Naive thymus-derived CD4-positive, alpha-beta T cell (primary cell): ENCODE data around the gene ADRA2B. TPM values are rescaled to one million over a fixed set of nuclear protein-coding genes. Genes with fewer than 3 reads are reported as not detected.

Experiments used
- ATAC-seq: fragments of 150-1000 bp; cut with Tn5 transposase; 2 replicates; pipeline ENCODE4 v1.10.0; 2021; ENCODE audit warnings: mild to moderate bottlenecking, moderate library complexity
- CTCF ChIA-PET: fragments of 350-600 bp; sonication (Branson Sonifier 250); formaldehyde crosslinking; loops from one replicate; lab custom pipeline; 2021; ENCODE audit warnings: antibody characterized with exemption; lab: Charles Lee
- POLR2A ChIA-PET: fragments of 350-600 bp; sonication (Branson Sonifier 250); formaldehyde crosslinking; loops from one replicate; lab custom pipeline; 2021; ENCODE audit warnings: antibody characterized with exemption, inconsistent platforms; lab: Charles Lee
- DNase-seq, 9 donors: peaks; one replicate each; pipeline versions ENCODE4 v3.0.0 to v3.0.0-alpha.2; 2020 to 2022; ENCODE audit warnings: mixed read lengths in 1 of 9
- H3K27ac ChIP-seq: one replicate; pipeline ENCODE4 v1.7.0; 2013; ENCODE audit warnings: mild to moderate bottlenecking, low read depth, low read length, moderate library complexity
- H3K27me3 ChIP-seq, 2 donors: one replicate each; pipeline ENCODE4 v1.7.0; 2013; ENCODE audit warnings: low read length in 2 of 2, mild to moderate bottlenecking in 2 of 2, moderate library complexity in 2 of 2; ENCODE audit not compliant: control insufficient read depth in 2 of 2, insufficient read depth in 2 of 2
- H3K36me3 ChIP-seq, 3 experiments: 1 replicate in 2 of 3; 2 replicates in 1 of 3; pipeline ENCODE4 v1.7.0; 2013; ENCODE audit warnings: low read length in 3 of 3, mild to moderate bottlenecking in 3 of 3, moderate library complexity in 1 of 3; ENCODE audit not compliant: insufficient read depth in 3 of 3, control insufficient read depth in 2 of 3
- H3K4me1 ChIP-seq, 2 donors: one replicate each; pipeline ENCODE4 v1.7.0; 2013; ENCODE audit warnings: low read length in 2 of 2, mild to moderate bottlenecking in 2 of 2, moderate library complexity in 1 of 2; ENCODE audit not compliant: control insufficient read depth in 2 of 2, insufficient read depth in 2 of 2
- H3K4me3 ChIP-seq: 2 replicates; pipeline ENCODE4 v1.7.0; 2013; ENCODE audit warnings: mild to moderate bottlenecking, low read length
- H3K9me3 ChIP-seq, 3 experiments: 1 replicate in 2 of 3; 2 replicates in 1 of 3; pipeline ENCODE4 v1.7.0; 2013; ENCODE audit warnings: low read length in 3 of 3; ENCODE audit not compliant: control insufficient read depth in 2 of 3
- H3K27ac Mint-ChIP-seq, 9 donors: one replicate each; pipeline ENCODE4 v1.8.0; 2020 to 2022; ENCODE audit warnings: mixed read lengths in 9 of 9, mild to moderate bottlenecking in 8 of 9, moderate library complexity in 5 of 9, inconsistent platforms in 2 of 9
- H3K27me3 Mint-ChIP-seq, 5 donors: one replicate each; pipeline ENCODE4 v1.8.0; 2021 to 2022; ENCODE audit warnings: mixed read lengths in 5 of 5, mild to moderate bottlenecking in 1 of 5
- H3K36me3 Mint-ChIP-seq, 5 donors: one replicate each; pipeline ENCODE4 v1.8.0; 2020 to 2022; ENCODE audit warnings: mixed read lengths in 5 of 5, mild to moderate bottlenecking in 3 of 5, inconsistent platforms in 1 of 5
- H3K4me1 Mint-ChIP-seq, 7 donors: one replicate each; pipeline ENCODE4 v1.8.0; 2020 to 2022; ENCODE audit warnings: mixed read lengths in 7 of 7, mild to moderate bottlenecking in 3 of 7, inconsistent platforms in 1 of 7
- H3K4me3 Mint-ChIP-seq, 10 donors: one replicate each; pipeline ENCODE4 v1.8.0; 2020 to 2022; ENCODE audit warnings: mild to moderate bottlenecking in 10 of 10, mixed read lengths in 10 of 10, moderate library complexity in 6 of 10, inconsistent platforms in 2 of 10
- H3K9me3 Mint-ChIP-seq, 11 donors: one replicate each; pipeline ENCODE4 v1.8.0; 2020 to 2022; ENCODE audit warnings: mixed read lengths in 11 of 11, mild to moderate bottlenecking in 4 of 11, inconsistent platforms in 1 of 11, moderate library complexity in 1 of 11
- intact Hi-C, 2 donors: fragments of 100-400 bp; cut with micrococcal nuclease; formaldehyde crosslinking; loops; one replicate each; pipeline ENCODE4 v1.15.1; 2023
- polyA plus RNA-seq, 2 donors: library from polyadenylated mRNA; unstranded; fragments of 300-500 nt; fragmentation: Illumina TruSeq; gene quantifications; one replicate each; pipeline ENCODE4 v1.2.3, GENCODE V29; 2021
- total RNA-seq, 6 experiments: library from RNA in 5 of 6; stranded (reverse) in 5 of 6; gene quantifications; 1 replicate in 5 of 6; 2 replicates in 1 of 6; pipeline ENCODE4 v1.2.3 and lab custom pipeline; 2021 to 2026

The ADRA2B gene
- total and polyA plus RNA-seq, 7 experiments from 2014 or later, result 0.15 to 0.93 (median 0.76) TPM; not detected in 4

DNA sequence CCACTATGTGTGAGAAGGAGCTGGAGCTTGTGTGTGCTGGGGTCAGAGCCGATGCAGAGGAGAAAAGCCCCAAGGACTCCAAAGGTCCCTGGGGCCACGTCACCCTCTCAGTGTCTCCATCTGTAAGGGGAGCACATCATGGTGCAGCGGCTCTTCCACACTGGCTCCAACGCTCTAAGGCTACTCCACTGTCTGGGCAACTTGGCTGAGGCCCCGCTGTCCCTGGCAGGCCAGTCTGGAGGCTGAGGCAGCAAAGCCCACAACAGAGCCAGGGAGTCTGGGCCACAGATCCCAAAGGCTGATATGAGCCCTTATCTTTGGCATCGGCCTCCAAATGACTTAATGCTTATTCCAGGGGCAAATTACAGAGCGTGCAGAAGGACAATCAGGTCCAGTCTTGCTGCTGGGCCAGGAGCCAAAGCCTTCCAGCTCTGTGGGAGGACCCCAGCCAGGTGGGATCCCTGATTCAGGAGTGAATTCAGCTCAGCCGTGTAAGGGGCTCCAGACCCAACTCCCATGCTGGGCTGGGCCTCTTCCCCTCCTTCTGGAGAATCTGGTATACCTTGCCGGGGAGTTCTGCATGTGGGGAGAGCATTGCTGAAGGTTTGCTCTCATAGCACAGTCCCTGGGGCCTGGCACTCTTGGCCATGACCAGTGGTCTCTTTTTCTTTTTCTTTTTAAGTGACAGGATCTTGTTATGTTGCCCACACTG lies 30.7 kb upstream of the ADRA2B start:
- ChIA-PET POLR2A (interaction anchor here (0.7 to 11.9 kb wide), 12 partner anchors 8 to 448 kb away, joined by 3 to 106 read pairs (median 6); partner anchors contain the start of genes ASTL and STARD7), CTCF (interaction anchor here (0.6 to 15.4 kb wide), 7 partner anchors 8 to 363 kb away, joined by 3 to 401 read pairs (median 4); partner anchors contain the start of gene ASTL)
- no peak for ATAC-seq
- Mint-ChIP-seq H3K9me3 (peaks cover 0 to 10% (median 0%) of the 10 kb centered on the region in 11 donors), H3K36me3 (peaks cover 0 to 11% (median 0%) of the 10 kb centered on the region in 5 donors), H3K4me1 (peaks cover 42 to 82% (median 71%) of the 10 kb centered on the region in 7 donors), H3K27me3 (no peaks in the 10 kb centered on the region), H3K27ac (peak overlapping the region; percentile 96 to 100 (median 99)), H3K4me3 (peak overlapping the region; percentile 85 to 98 (median 90))
- no peak for DNase-seq
- H3K27me3 ChIP-seq, result no peaks in the 10 kb centered on the region
- peak overlapping the region; percentile 99 for H3K27ac ChIP-seq
- H3K36me3 ChIP-seq, result peaks cover 0 to 14% (median 0%) of the 10 kb centered on the region in 3 experiments
- intact Hi-C loops, result loop anchor here (1.0 to 5.0 kb wide), 6 partner anchors 119 to 815 kb away; partner anchors contain the start of genes CIAO1 (in 2 of the 2), CNNM3 (in 1 of the 2), CNNM4 (in 1 of the 2) and KANSL3 (in 1 of the 2)
- peaks cover 57 to 66% of the 10 kb centered on the region in 2 donors for H3K4me1 ChIP-seq
- peak overlapping the region; percentile 69 for H3K4me3 ChIP-seq
- H3K9me3 ChIP-seq, result no peaks in the 10 kb centered on the region

DNA sequence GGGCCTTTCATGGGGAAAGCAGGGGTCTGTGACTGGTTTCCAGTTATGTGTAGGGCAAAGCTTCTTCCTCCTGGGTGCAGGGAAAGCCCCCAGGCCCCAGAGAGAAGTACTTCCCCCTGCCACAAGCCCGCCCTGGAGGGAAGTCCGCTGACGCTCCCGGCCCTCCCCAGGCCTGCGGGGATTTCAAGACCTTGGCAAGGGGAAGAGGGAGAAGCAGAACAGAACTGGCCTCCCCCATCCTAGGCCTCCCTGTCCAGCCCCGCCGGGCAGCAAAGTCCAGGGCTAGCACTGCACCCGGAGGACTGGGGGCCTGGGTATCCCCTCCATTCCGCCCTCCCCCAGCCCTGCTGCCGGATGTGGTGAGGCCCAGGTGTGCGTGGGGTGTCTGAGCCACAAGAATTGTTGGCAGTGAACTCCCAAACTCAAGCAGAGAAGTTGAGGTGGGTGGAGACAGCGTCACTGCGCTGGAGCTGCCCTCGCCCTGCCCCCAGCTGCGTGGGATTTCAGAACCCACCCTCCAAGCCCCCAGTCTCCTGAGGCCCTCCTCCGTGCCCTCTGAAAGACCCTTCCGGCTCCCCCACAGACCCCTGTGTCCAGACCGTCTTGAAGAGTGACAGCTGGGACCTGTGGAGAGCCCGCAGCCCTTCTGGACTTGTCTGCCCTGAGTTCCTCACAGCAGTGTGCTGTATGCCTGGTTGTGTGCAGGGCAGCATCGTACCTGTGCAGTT lies 29.9 kb upstream of the ADRA2B start:
- ATAC-seq, result peak; percentile 54
- ChIA-PET POLR2A (interaction anchor here (0.6 to 11.9 kb wide), 15 partner anchors 8 to 1123 kb away, joined by 3 to 106 read pairs (median 4); partner anchors contain the start of genes ASTL and STARD7), CTCF (interaction anchor here (0.6 to 15.4 kb wide), 6 partner anchors 8 to 364 kb away, joined by 4 to 401 read pairs (median 6); partner anchors contain the start of gene ASTL)
- Mint-ChIP-seq H3K4me3 (peak overlapping the region; percentile 85 to 98 (median 90)), H3K4me1 (peaks cover 38 to 79% (median 66%) of the 10 kb centered on the region in 7 donors), H3K9me3 (peaks cover 0 to 10% (median 0%) of the 10 kb centered on the region in 11 donors), H3K27ac (peak overlapping the region; percentile 96 to 100 (median 99)), H3K36me3 (peaks cover 0 to 11% (median 0%) of the 10 kb centered on the region in 5 donors), H3K27me3 (no peaks in the 10 kb centered on the region)
- Histone ChIP-seq H3K27me3 (no peaks in the 10 kb centered on the region), H3K4me3 (peak overlapping the region; percentile 69), H3K27ac (peak overlapping the region; percentile 99), H3K36me3 (peaks cover 0 to 14% (median 0%) of the 10 kb centered on the region in 3 experiments), H3K4me1 (peaks cover 57 to 61% of the 10 kb centered on the region in 2 donors), H3K9me3 (no peaks in the 10 kb centered on the region)
- DNase-seq, result peak; percentile 76 to 99 (median 97)
- intact Hi-C loops, result loop anchor here (1.0 to 5.0 kb wide), 6 partner anchors 120 to 816 kb away; partner anchors contain the start of genes CIAO1 (in 2 of the 2), CNNM3 (in 1 of the 2), CNNM4 (in 1 of the 2) and KANSL3 (in 1 of the 2)

DNA sequence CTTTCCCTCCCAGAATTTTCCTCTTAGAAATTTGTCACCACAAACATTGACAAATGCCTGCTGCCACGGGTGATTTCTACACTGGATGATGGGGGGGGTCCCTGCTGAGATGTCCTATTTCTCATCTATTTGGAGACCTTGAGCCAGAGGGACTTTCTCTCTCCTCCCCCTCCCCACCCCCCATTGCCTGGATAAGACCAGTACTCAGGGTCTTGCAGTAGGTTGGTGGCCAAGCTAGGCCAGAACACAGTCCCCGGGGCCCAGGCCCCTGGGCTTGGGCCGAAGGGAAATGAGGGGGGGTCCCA lies 29.4 kb upstream of the ADRA2B start:
- H3K27me3 Mint-ChIP-seq, result no peaks in the 10 kb centered on the region
- Histone ChIP-seq H3K4me1 (peaks cover 52 to 56% of the 10 kb centered on the region in 2 donors), H3K27me3 (no peaks in the 10 kb centered on the region), H3K9me3 (no peaks in the 10 kb centered on the region), H3K36me3 (peaks cover 0 to 14% (median 0%) of the 10 kb centered on the region in 3 experiments), H3K27ac (peak overlapping the region; percentile 99), H3K4me3 (peak overlapping the region; percentile 69)
- peaks cover 0 to 11% (median 0%) of the 10 kb centered on the region in 5 donors for H3K36me3 Mint-ChIP-seq
- H3K27ac Mint-ChIP-seq, result peak overlapping the region; percentile 96 to 100 (median 99)
- intact Hi-C loops, result loop anchor here (1.0 to 5.0 kb wide), 10 partner anchors 19 to 817 kb away; partner anchors contain the start of genes CIAO1 (in 2 of the 2), ADRA2B (in 1 of the 2), CNNM3 (in 1 of the 2) and CNNM4 (in 1 of the 2)
- ChIA-PET POLR2A (interaction anchor here (0.6 to 11.9 kb wide), 10 partner anchors 10 to 816 kb away, joined by 3 to 106 read pairs (median 6); partner anchors contain the start of gene STARD7), CTCF (interaction anchor here (1.3 to 15.4 kb wide), 3 partner anchors 12 to 28 kb away, joined by 4 to 401 read pairs (median 8); no protein-coding TSS in a partner anchor)
- peaks cover 0 to 10% (median 0%) of the 10 kb centered on the region in 11 donors for H3K9me3 Mint-ChIP-seq
- peaks cover 35 to 74% (median 62%) of the 10 kb centered on the region in 7 donors for H3K4me1 Mint-ChIP-seq
- peak overlapping the region; percentile 85 to 98 (median 90) for H3K4me3 Mint-ChIP-seq
- ATAC-seq, result no peak
- no peak for DNase-seq

DNA sequence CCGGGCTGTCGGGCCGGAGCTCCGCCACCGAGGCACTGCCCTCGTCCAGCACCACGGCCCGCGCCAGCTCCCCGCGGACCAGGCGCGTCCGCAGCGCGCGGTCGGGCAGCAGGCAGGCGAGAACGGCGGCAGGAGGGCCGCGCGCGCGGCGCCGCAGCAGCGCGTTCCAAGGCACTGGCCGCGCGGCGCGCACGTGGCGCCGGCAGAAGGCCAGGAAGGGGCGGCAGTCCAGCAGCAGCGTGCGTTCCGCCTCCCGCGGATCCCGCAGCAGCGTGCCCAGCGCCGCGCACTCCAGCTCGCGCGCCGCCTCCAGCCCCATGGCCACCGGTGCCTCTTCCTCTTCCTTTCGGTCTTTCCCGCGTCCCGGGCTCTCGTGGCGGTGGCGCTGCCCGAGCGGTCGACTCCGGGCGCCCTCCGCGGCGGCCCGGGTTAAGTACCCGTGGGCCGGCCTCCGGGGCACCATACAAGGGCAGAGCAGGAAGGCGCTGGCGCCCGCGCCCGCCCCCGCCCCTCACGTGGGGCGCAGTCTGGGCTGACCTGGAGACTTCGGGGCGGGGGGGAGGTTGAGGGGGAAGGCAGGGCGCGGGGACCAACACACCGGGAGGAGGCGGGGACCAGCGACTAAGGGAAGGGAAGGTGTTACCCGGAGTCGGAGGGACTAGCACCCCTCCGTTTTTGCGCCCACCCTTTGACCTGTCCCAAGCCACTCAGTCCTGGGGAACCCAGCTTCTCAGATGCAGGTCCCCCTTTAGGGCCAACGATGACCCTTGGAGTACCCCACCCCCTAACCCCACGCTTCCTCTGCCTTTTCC lies 28.9 kb upstream of the ADRA2B start, which contains the start of gene DUSP2:
Gene DUSP2 (minus strand): TSS at position 405 of the 812 bp plus-strand sequence. CDS start 86 bp downstream, at position 319.
- intact Hi-C loops, result loop anchor here (1.0 to 5.0 kb wide), 9 partner anchors 19 to 817 kb away; partner anchors contain the start of genes ADRA2B (in 1 of the 2), CNNM3 (in 1 of the 2), CNNM4 (in 1 of the 2) and KANSL3 (in 1 of the 2)
- H3K27ac Mint-ChIP-seq, result peak within 1 kb of the TSS; percentile 96 to 100 (median 99)
- H3K36me3 Mint-ChIP-seq, result peaks cover 0 to 11% (median 0%) of the 10 kb centered on the region in 5 donors
- peaks cover 0 to 14% (median 0%) of the 10 kb centered on the region in 3 experiments for H3K36me3 ChIP-seq
- H3K9me3 Mint-ChIP-seq, result peaks cover 0 to 10% (median 0%) of the 10 kb centered on the region in 11 donors
- DNase-seq (peak; percentile 79 to 97 (median 83)), ATAC-seq (peak; percentile 61)
- peak within 1 kb of the TSS; percentile 90 to 98 (median 95) for H3K4me3 Mint-ChIP-seq
- ChIA-PET POLR2A (interaction anchor here (0.6 to 11.9 kb wide), 10 partner anchors 10 to 394 kb away, joined by 3 to 106 read pairs (median 4); partner anchors contain the start of genes CIAO1, STARD7 and TMEM127), CTCF (interaction anchor here (2.4 to 15.4 kb wide), 3 partner anchors 18 to 29 kb away, joined by 8 to 401 read pairs (median 10); no protein-coding TSS in a partner anchor)
- H3K9me3 ChIP-seq, result no peaks in the 10 kb centered on the region
- H3K4me3 ChIP-seq, result peak within 1 kb of the TSS; percentile 69
- H3K4me1 Mint-ChIP-seq, result peaks cover 35 to 69% (median 62%) of the 10 kb centered on the region in 7 donors
- peaks cover 50 to 52% of the 10 kb centered on the region in 2 donors for H3K4me1 ChIP-seq
- no peaks in the 10 kb centered on the region for H3K27me3 ChIP-seq
- H3K27me3 Mint-ChIP-seq, result no peaks in the 10 kb centered on the region
- peak within 1 kb of the TSS; percentile 99 for H3K27ac ChIP-seq

DNA sequence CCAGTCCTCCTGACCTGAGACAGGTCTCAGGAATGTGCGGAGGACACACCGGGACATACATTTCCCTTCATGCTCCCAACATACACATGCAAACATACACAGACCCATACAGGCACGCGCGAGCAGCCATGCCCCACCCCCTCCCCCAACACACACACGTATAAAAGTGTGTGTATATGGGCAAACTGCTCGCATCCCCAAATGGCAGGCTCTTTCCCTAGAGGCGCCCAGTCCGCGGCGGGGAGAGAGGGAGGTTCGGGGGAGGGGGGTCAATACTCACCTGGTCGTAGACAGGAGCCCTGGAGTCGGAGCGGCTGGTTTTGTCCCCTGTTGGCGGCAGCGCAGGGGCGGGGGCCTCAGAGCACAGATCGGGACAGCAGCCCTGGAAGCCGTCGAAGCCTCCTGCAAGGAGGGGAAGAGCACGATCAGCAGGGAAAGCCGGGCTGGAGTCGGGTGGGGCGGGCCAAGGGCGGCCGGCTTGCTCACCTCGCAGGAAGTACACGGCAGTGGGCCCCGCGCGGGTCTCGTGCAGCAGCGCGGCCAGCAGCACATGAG lies 28.2 kb upstream of the ADRA2B start:
- H3K36me3 ChIP-seq, result peaks cover 0 to 14% (median 0%) of the 10 kb centered on the region in 3 experiments
- intact Hi-C loops, result loop anchor here (1.0 to 5.0 kb wide), 10 partner anchors 20 to 818 kb away; partner anchors contain the start of genes ADRA2B (in 1 of the 2), CNNM3 (in 1 of the 2), CNNM4 (in 1 of the 2) and KANSL3 (in 1 of the 2)
- no peaks in the 10 kb centered on the region for H3K9me3 ChIP-seq
- no peaks in the 10 kb centered on the region for H3K27me3 ChIP-seq
- Mint-ChIP-seq H3K9me3 (peaks cover 0 to 10% (median 0%) of the 10 kb centered on the region in 11 donors), H3K27me3 (no peaks in the 10 kb centered on the region), H3K27ac (peak overlapping the region; percentile 78 to 100 (median 96)), H3K36me3 (peaks cover 0 to 11% (median 0%) of the 10 kb centered on the region in 5 donors), H3K4me1 (peaks cover 35 to 67% (median 60%) of the 10 kb centered on the region in 7 donors), H3K4me3 (peak overlapping the region; percentile 90 to 98 (median 95))
- CTCF ChIA-PET, result interaction anchor here (2.4 to 15.4 kb wide), 3 partner anchors 20 to 36 kb away, joined by 8 to 401 read pairs (median 10); no protein-coding TSS in a partner anchor
- ATAC-seq, result no peak
- peak overlapping the region; percentile 69 for H3K4me3 ChIP-seq
- H3K27ac ChIP-seq, result peak overlapping the region; percentile 99
- POLR2A ChIA-PET, result interaction anchor here (0.6 to 11.9 kb wide), 6 partner anchors 11 to 394 kb away, joined by 3 to 106 read pairs (median 32); partner anchors contain the start of genes CIAO1 and TMEM127
- peaks cover 50 to 52% of the 10 kb centered on the region in 2 donors for H3K4me1 ChIP-seq
- DNase-seq, result peak in 7 of 9 donors; percentile 43 to 70 (median 53)
